ENCODE measurements around the gene FAM234A. TPM values are rescaled to one million over a fixed set of nuclear protein-coding genes. Genes with fewer than 3 reads are reported as not detected.

FAM234A gene
- total RNA-seq, 1 donor, result 58.7 TPM

GRCh38 chr16:309476-309875 is 74.9 kb downstream of the FAM234A start:
- no peak overlapping the region for H3K4me3 ChIP-seq (ENCODE audit: low read depth, low read length)
- DNase-seq (ENCODE audit: low read depth), result no peak
- no peak for TF ChIP-seq CTCF (IDR thresholded peaks at IDR 0.05; ENCODE audit: insufficient read depth, low read depth, low read length)

GRCh38 chr16:311725-312124 is 77.1 kb downstream of the FAM234A start:
- no peak for TF ChIP-seq CTCF (IDR thresholded peaks at IDR 0.05; ENCODE audit: insufficient read depth, low read depth, low read length)
- no peak for DNase-seq (ENCODE audit: low read depth)

GRCh38 chr16:314351-314750 is 79.7 kb downstream of the FAM234A start:
- DNase-seq (ENCODE audit: low read depth), result no peak
- H3K4me3 ChIP-seq (ENCODE audit: low read depth, low read length), result no peak overlapping the region
- TF ChIP-seq CTCF (IDR thresholded peaks at IDR 0.05; ENCODE audit: insufficient read depth, low read depth, low read length), result no peak

More at GRCh38 chr16:311725-312124, 77.1 kb downstream of the FAM234A start:
- no peak overlapping the region for H3K4me3 ChIP-seq (ENCODE audit: low read depth, low read length)

DNA sequence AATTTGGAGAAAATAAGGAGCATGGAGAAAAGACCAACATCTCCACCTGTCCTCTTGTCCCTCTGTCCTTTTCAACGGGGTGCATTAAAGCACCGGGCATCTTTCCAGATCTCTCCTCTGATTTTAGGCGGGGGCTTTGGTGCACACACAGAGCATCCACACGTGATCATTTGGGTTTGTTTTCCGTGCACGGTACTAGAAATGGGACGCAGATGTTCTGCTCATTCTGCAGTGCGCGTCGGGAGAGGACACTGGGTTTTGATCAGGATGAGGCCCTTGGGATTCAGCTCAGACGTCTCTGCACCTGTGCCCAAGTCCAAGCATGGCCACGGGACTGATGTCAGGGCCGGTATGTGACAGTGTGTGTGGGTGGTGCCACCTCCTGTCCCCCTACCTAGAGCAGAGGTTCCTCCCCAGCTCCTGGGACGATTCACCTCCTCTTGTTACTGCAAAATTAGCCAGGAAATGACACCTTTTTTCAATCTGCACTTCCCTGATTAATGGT is 80.2 kb downstream of the FAM234A start:
- no peak for TF ChIP-seq CTCF (IDR thresholded peaks at IDR 0.05; ENCODE audit: insufficient read depth, low read depth, low read length)
- H3K4me3 ChIP-seq (ENCODE audit: low read depth, low read length), result no peak overlapping the region
- no peak for DNase-seq (ENCODE audit: low read depth)

Other genes with a start within 250 kb of the FAM234A start
- gene POLR3K, start 181.2 kb upstream of the FAM234A start, total RNA-seq, result 2.6 and 5.6 TPM in 2 replicates
- 15.5 and 22.5 TPM in 2 replicates for gene SNRNP25, start 181.0 kb upstream of the FAM234A start, total RNA-seq
- 32.8 and 37.4 TPM in 2 replicates for gene RHBDF1, start 162.2 kb upstream of the FAM234A start, total RNA-seq
- 161 and 277 TPM in 2 replicates for gene MPG, start 156.6 kb upstream of the FAM234A start, total RNA-seq
- gene NPRL3, start 96.1 kb upstream of the FAM234A start, total RNA-seq, result 10.6 and 13.0 TPM in 2 replicates
- not detected in 2 replicates for gene HBZ, start 82.2 kb upstream of the FAM234A start, total RNA-seq
- gene HBM, start 68.8 kb upstream of the FAM234A start, total RNA-seq, result not detected in 2 replicates
- gene HBA2, start 61.9 kb upstream of the FAM234A start, total RNA-seq, result not detected in 2 replicates
- not detected in 2 replicates for gene HBA1, start 58.1 kb upstream of the FAM234A start, total RNA-seq
- not detected in 2 replicates for gene HBQ1, start 54.4 kb upstream of the FAM234A start, total RNA-seq
- gene LUC7L, start 5.4 kb upstream of the FAM234A start, total RNA-seq, result 44.1 and 52.7 TPM in 2 replicates
- gene RGS11, start 41.1 kb downstream of the FAM234A start, total RNA-seq, result 0.64 and 0.86 TPM in 2 replicates
- gene ARHGDIG, start 45.8 kb downstream of the FAM234A start, total RNA-seq, result 0.32 TPM in 1 of 2 replicates, not detected in the other
- under 0.01 and 0.43 TPM in 2 replicates for gene PDIA2, start 48.3 kb downstream of the FAM234A start, total RNA-seq
- gene AXIN1, start 117.9 kb downstream of the FAM234A start, total RNA-seq, result 14.5 and 16.4 TPM in 2 replicates
- 80.3 and 86.7 TPM in 2 replicates for gene MRPL28, start 135.7 kb downstream of the FAM234A start, total RNA-seq
- gene PGAP6, start 147.2 kb downstream of the FAM234A start, total RNA-seq, result 51.5 and 52.2 TPM in 2 replicates
- 126 TPM in 2 replicates for gene NME4, start 162.4 kb downstream of the FAM234A start, total RNA-seq
- 11.6 and 16.0 TPM in 2 replicates for gene DECR2, start 167.1 kb downstream of the FAM234A start, total RNA-seq
- 19.0 and 19.4 TPM in 2 replicates for gene RAB11FIP3, start 190.8 kb downstream of the FAM234A start, total RNA-seq

Measured in fibroblast of villous mesenchyme (primary cell).